ENCODE data around the gene TEAD1. TPM values are rescaled to one million over a fixed set of nuclear protein-coding genes. Genes with fewer than 3 reads are reported as not detected.

TEAD1 gene
- total and polyA plus RNA-seq, 4 donors, result 9.1 to 38.4 (median 10.7) TPM

- no peak overlapping the region for H3K4me3 ChIP-seq (ENCODE audit: low read depth in 1 of 3, low read length in 3 of 3)
- H3K4me1 ChIP-seq (ENCODE audit: control insufficient read depth in 4 of 4, insufficient read depth in 4 of 4, low read length in 3 of 4), result peaks cover 0 to 10% (median 4%) of the 10 kb centered on the region in 4 donors
- H3K9me3 ChIP-seq (ENCODE audit: control insufficient read depth in 4 of 4, low read length in 3 of 4), result no peaks in the 10 kb centered on the region
- DNase-seq (ENCODE audit: low spot score), result no peak
- no peak overlapping the region for H3K27ac ChIP-seq (ENCODE audit: low read depth in 1 of 2, low read length in 2 of 2)
- TF ChIP-seq GABPA (IDR thresholded peaks at IDR 0.05 in 1 of 2, conservative IDR thresholded peaks at IDR 0.05 in 1 of 2) (no peak), FOXA2 (IDR thresholded peaks at IDR 0.05) (no peak), YY1 (IDR thresholded peaks at IDR 0.05) (no peak), RAD21 (IDR thresholded peaks at IDR 0.05) (no peak), MAX (IDR thresholded peaks at IDR 0.05) (no peak), HNF4A (conservative IDR thresholded peaks at IDR 0.05) (no peak), JUND (IDR thresholded peaks at IDR 0.05) (no peak), FOXA1 (IDR thresholded peaks at IDR 0.05) (no peak), RXRA (IDR thresholded peaks at IDR 0.05) (no peak), CTCF (IDR thresholded peaks at IDR 0.05; ENCODE audit: low read depth, low read length, missing input control) (no peak), NR2F2 (IDR thresholded peaks at IDR 0.05) (no peak), SP1 (IDR thresholded peaks at IDR 0.05) (no peak), EGR1 (IDR thresholded peaks at IDR 0.05; ENCODE audit: low read depth in 2 of 2) (no peak), ATF3 (IDR thresholded peaks at IDR 0.05) (no peak), ZBTB33 (IDR thresholded peaks at IDR 0.05) (no peak), HNF4G (IDR thresholded peaks at IDR 0.05) (no peak), REST (IDR thresholded peaks at IDR 0.05) (no peak), TAF1 (conservative IDR thresholded peaks at IDR 0.05) (no peak)
- peaks cover 0 to 12% (median 7%) of the 10 kb centered on the region in 4 donors for H3K36me3 ChIP-seq (ENCODE audit: control insufficient read depth in 4 of 4, insufficient read depth in 3 of 4, low read depth in 1 of 4, low read length in 3 of 4)
- WGBS, result 90% methylated on average over 4 of the region's 4 CpGs
- no peak overlapping the region for H3K9ac ChIP-seq (ENCODE audit: low read depth in 1 of 2, low read length in 2 of 2)
- no peaks in the 10 kb centered on the region for H3K27me3 ChIP-seq (ENCODE audit: control insufficient read depth in 4 of 4, insufficient read depth in 4 of 4, low read length in 3 of 4)
Observed at GRCh38 chr11:12762696-12763324, 88.6 kb downstream of the TEAD1 start.

All from liver (tissue), 9 donors.